Mucosa of descending colon (tissue), 3 donors: ENCODE data around the gene FBXL19. TPM values are rescaled to one million over a fixed set of nuclear protein-coding genes. Genes with fewer than 3 reads are reported as not detected.

Source experiments
- ATAC-seq: fragments of 200-7000 bp; cut with Tn5 transposase; one replicate; pipeline ENCODE4 v1.9.1; 2020; ENCODE audit warnings: mild to moderate bottlenecking, moderate library complexity
- DNase-seq, 3 donors: peaks; one replicate each; pipeline ENCODE4 v3.0.0-alpha.2; 2020
- H3K36me3 ChIP-seq: fragments of 200-600 bp; one replicate; pipeline ENCODE4 v1.8.0; 2021; ENCODE audit warnings: low read depth, mild to moderate bottlenecking
- H3K4me1 ChIP-seq: fragments of 200-600 bp; one replicate; pipeline ENCODE4 v1.8.0; 2021; ENCODE audit warnings: low read depth, mild to moderate bottlenecking
- H3K4me3 ChIP-seq: fragments of 200-600 bp; one replicate; pipeline ENCODE4 v1.8.0; 2021; ENCODE audit warnings: mild to moderate bottlenecking
- H3K9me3 ChIP-seq: fragments of 200-600 bp; one replicate; pipeline ENCODE4 v1.8.0; 2021; ENCODE audit warnings: mild to moderate bottlenecking
- CTCF ChIP-seq: fragments of 200-600 bp; IDR thresholded peaks from one replicate; pipeline ENCODE4 v1.8.0; 2022; ENCODE audit warnings: antibody characterized with exemption, mild to moderate bottlenecking
- intact Hi-C, 2 donors: fragments of 100-400 bp; cut with DNase I in 1 of 2; cut with micrococcal nuclease in 1 of 2; formaldehyde crosslinking; loops; one replicate each; pipeline versions ENCODE4 v1.11.0 to v1.11.1; 2022; cut with DNase I, micrococcal nuclease
- total RNA-seq, 3 donors: library from RNA; stranded (reverse); fragmentation: NEBNext Ultra II Directional in 2 of 3; extraction: Animal tissue kit (Norgen Biotek cat#: 25700) in 2 of 3; gene quantifications; one replicate each; pipeline versions ENCODE4 v1.2.1 to v1.2.4, GENCODE V29; 2021 to 2023
- donor health status: DM: no; HTN: no; CAD: no; lungs with moderate emphysema.
- donor health status: DM: no; HTN: no; CAD: no.
- donor health status: DM: no; HTN: yes; CAD: no.

The FBXL19 gene
- total RNA-seq, 3 donors from 2014 or later = 17.6 to 30.3 (median 22.4) TPM

GRCh38 chr16:30949650-30950515 is 26.5 kb downstream of the FBXL19 start:
- Histone ChIP-seq H3K4me3 (peak overlapping the region; percentile 56), H3K4me1 (peaks cover 19% of the 10 kb centered on the region), H3K36me3 (no peaks in the 10 kb centered on the region), H3K9me3 (no peaks in the 10 kb centered on the region)
- peak; percentile 74 for ATAC-seq
- intact Hi-C loops = no loop called here
- DNase-seq = peak; percentile 80 to 91 (median 83)
- no peak for TF ChIP-seq CTCF

- DNase-seq (no peak), ATAC-seq (no peak)
- TF ChIP-seq CTCF = no peak
- intact Hi-C loops = no loop called here
- H3K9me3 ChIP-seq = no peaks in the 10 kb centered on the region
- H3K4me1 ChIP-seq = peaks cover 19% of the 10 kb centered on the region
- no peak overlapping the region for H3K4me3 ChIP-seq
- H3K36me3 ChIP-seq = no peaks in the 10 kb centered on the region
Observed at GRCh38 chr16:30950516-30951065, 27.2 kb downstream of the FBXL19 start.

GRCh38 chr16:30951193-30951592 is 27.8 kb downstream of the FBXL19 start:
- DNase-seq (no peak), ATAC-seq (no peak)
- intact Hi-C loops = no loop called here
- TF ChIP-seq CTCF = no peak
- no peak overlapping the region for H3K4me3 ChIP-seq
- H3K4me1 ChIP-seq = peaks cover 19% of the 10 kb centered on the region
- no peaks in the 10 kb centered on the region for H3K9me3 ChIP-seq
- no peaks in the 10 kb centered on the region for H3K36me3 ChIP-seq

GRCh38 chr16:30951750-30952149 is 28.4 kb downstream of the FBXL19 start:
- H3K4me3 ChIP-seq = no peak overlapping the region
- no peak for TF ChIP-seq CTCF
- no peaks in the 10 kb centered on the region for H3K36me3 ChIP-seq
- ATAC-seq (no peak), DNase-seq (peak in 1 of 3 donors; percentile 37)
- peaks cover 19% of the 10 kb centered on the region for H3K4me1 ChIP-seq
- intact Hi-C loops = no loop called here
- H3K9me3 ChIP-seq = no peaks in the 10 kb centered on the region

GRCh38 chr16:30953111-30953510 is 29.7 kb downstream of the FBXL19 start:
- Histone ChIP-seq H3K4me1 (peaks cover 19% of the 10 kb centered on the region), H3K36me3 (no peaks in the 10 kb centered on the region), H3K4me3 (no peak overlapping the region), H3K9me3 (no peaks in the 10 kb centered on the region)
- no peak for DNase-seq
- intact Hi-C loops = no loop called here
- no peak for ATAC-seq
- no peak for TF ChIP-seq CTCF
